HepG2 (cell line): ENCODE data around the gene TMEM198. TPM values are rescaled to one million over a fixed set of nuclear protein-coding genes. Genes with fewer than 3 reads are reported as not detected.

Source experiments
- CHD2 ChIP-seq: IDR thresholded peaks from 2 replicates; pipeline ENCODE4 v1.6.1; 2011; ENCODE audit warnings: low read depth, low read length, improper control_type of control experiment
- DR1 ChIP-seq: sonication (generic); formaldehyde crosslinking; IDR thresholded peaks from 2 replicates; pipeline ENCODE4 v1.8.0; 2021; ENCODE audit warnings: mild to moderate bottlenecking, missing genetic modification reagents, inconsistent platforms
- IKZF4 ChIP-seq: sonication (generic); formaldehyde crosslinking; IDR thresholded peaks from 2 replicates; pipeline ENCODE4 v1.5.1; 2020; ENCODE audit warnings: borderline replicate concordance, mild to moderate bottlenecking, low read depth, missing genetic modification reagents; ENCODE audit errors: not compliant biosample characterization
- MXI1 ChIP-seq: IDR thresholded peaks from 3 replicates; pipeline ENCODE4 v1.6.1; 2012; ENCODE audit warnings: low read depth, low read length, inconsistent platforms, borderline replicate concordance
- POLR2AphosphoS5 ChIP-seq: IDR thresholded peaks from 2 replicates; pipeline ENCODE4 v1.6.1; 2012; ENCODE audit warnings: low read depth, low read length
- RFX1 ChIP-seq: fragments of 450-650 bp; IDR thresholded peaks from 2 replicates; pipeline ENCODE4 v1.6.1; 2017
- polyA plus RNA-seq, 8 experiments: library from polyadenylated mRNA; depleted of rRNA in 3 of 8; stranded (reverse) in 7 of 8; unstranded in 1 of 8; fragments of >200 nt; fragmentation: Illumina TruSeq in 4 of 8; extraction: Trizol in 4 of 8; gene quantifications; 2 replicates each; pipeline versions ENCODE4 v1.2.1 to v1.2.3, GENCODE V29; 2011 to 2016; ENCODE audit warnings: low read depth in 4 of 8, missing spikeins in 1 of 8, mixed read lengths in 1 of 8; ENCODE audit not compliant: insufficient read depth in 1 of 8
- total RNA-seq, 5 experiments: library from RNA; depleted of rRNA; stranded (reverse); fragments of >200 nt; fragmentation: Illumina TruSeq; extraction: Trizol; gene quantifications; 2 replicates each; pipeline ENCODE4 v1.2.3, GENCODE V29; 2016; ENCODE audit warnings: low read depth in 1 of 5
- TF ChIP-seq, protein P1 (sequence below): sonication (generic); formaldehyde crosslinking; IDR thresholded peaks from 2 replicates; pipeline ENCODE4 v1.4.0; 2020; ENCODE audit warnings: missing genetic modification reagents, mild to moderate bottlenecking, borderline replicate concordance
- TF ChIP-seq, protein P2 (sequence below): sonication (generic); formaldehyde crosslinking; IDR thresholded peaks from 2 replicates; pipeline ENCODE4 v1.4.0; 2020; ENCODE audit warnings: missing genetic modification reagents
- TF ChIP-seq, protein P3 (sequence below): sonication (generic); formaldehyde crosslinking; IDR thresholded peaks from 2 replicates; pipeline ENCODE4 v1.5.1; 2020; ENCODE audit warnings: mild to moderate bottlenecking, missing genetic modification reagents, moderate library complexity
- TF ChIP-seq, protein P4 (sequence below): sonication (generic); formaldehyde crosslinking; IDR thresholded peaks from 2 replicates; pipeline ENCODE4 v1.5.0; 2020; ENCODE audit warnings: missing genetic modification reagents

The TMEM198 gene
- total and polyA plus RNA-seq, 2 of the 13 experiments (the other 11 are each of a cell fraction or from before 2014, with no cell fraction given), result 17.3 to 23.5 TPM

DNA sequence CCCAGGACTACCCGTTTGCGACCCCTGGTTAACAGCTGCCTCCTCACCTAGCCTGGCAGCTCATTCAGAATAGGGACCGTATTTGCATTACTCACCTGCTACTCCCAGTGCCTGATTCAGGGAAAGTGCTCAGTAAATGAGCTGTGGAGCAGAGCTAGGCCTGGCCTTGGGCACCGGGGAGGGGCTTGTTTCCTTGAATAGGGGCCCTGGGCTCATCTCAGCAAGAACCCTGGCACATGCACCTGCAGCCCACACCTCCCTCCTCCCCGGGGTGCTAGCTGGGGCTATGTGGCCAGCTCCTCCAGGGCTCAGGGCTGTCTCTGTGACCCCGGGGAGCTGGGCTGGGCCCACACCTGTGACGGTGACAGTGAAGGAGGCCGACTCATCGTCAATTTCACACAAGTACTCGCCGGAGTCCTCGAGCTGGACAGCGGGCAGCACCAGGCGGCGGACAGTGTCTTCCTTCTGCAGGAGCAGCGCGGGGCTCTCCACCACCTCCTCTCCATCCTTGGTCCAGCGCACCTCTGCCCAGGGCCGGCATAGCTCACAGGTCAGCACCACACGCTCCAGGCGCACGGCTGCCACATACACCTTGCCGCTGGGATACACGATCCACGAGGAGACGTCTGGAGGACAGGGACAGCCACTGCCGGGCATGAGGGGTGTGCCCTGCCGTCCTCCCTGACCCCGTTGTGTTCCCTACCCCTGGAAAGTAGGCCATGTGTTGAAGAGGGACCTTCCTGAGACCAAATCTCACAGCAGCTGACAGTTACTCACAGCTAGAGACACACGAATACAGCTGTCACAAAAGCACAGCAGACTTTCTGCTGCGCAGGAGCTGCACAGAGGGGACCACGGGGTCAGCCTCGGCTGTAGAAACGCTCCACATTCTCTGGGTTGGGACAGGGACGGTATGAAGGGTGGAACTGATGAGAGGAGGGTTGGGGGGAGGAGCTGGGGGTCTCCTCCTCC lies 18.5 kb downstream of the TMEM198 start (continued):
- TF ChIP-seq, protein P1, sequence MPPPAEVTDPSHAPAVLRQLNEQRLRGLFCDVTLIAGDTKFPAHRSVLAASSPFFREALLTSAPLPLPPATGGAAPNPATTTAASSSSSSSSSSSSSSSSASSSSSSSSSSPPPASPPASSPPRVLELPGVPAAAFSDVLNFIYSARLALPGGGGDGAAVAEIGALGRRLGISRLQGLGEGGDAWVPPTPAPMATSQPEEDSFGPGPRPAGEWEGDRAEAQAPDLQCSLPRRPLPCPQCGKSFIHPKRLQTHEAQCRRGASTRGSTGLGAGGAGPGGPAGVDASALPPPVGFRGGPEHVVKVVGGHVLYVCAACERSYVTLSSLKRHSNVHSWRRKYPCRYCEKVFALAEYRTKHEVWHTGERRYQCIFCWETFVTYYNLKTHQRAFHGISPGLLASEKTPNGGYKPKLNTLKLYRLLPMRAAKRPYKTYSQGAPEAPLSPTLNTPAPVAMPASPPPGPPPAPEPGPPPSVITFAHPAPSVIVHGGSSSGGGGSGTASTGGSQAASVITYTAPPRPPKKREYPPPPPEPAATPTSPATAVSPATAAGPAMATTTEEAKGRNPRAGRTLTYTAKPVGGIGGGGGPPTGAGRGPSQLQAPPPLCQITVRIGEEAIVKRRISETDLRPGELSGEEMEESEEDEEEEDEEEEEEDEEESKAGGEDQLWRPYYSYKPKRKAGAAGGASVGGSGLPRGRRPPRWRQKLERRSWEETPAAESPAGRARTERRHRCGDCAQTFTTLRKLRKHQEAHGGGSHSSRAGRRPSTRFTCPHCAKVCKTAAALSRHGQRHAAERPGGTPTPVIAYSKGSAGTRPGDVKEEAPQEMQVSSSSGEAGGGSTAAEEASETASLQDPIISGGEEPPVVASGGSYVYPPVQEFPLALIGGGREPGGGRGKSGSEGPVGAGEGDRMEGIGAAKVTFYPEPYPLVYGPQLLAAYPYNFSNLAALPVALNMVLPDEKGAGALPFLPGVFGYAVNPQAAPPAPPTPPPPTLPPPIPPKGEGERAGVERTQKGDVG (CRISPR knock-in tag), result 0 out of 2 replicates have a peak, but pooled peaks have one; percentile 3
- TF ChIP-seq RFX1 (no peak), MXI1 (0 out of 3 replicates have a peak, but pooled peaks have one; percentile 4), IKZF4 (CRISPR knock-in tag) (peak; percentile 34), POLR2AphosphoS5 (peak; percentile 62), DR1 (no peak), CHD2 (no peak)
- TF ChIP-seq, protein P2, sequence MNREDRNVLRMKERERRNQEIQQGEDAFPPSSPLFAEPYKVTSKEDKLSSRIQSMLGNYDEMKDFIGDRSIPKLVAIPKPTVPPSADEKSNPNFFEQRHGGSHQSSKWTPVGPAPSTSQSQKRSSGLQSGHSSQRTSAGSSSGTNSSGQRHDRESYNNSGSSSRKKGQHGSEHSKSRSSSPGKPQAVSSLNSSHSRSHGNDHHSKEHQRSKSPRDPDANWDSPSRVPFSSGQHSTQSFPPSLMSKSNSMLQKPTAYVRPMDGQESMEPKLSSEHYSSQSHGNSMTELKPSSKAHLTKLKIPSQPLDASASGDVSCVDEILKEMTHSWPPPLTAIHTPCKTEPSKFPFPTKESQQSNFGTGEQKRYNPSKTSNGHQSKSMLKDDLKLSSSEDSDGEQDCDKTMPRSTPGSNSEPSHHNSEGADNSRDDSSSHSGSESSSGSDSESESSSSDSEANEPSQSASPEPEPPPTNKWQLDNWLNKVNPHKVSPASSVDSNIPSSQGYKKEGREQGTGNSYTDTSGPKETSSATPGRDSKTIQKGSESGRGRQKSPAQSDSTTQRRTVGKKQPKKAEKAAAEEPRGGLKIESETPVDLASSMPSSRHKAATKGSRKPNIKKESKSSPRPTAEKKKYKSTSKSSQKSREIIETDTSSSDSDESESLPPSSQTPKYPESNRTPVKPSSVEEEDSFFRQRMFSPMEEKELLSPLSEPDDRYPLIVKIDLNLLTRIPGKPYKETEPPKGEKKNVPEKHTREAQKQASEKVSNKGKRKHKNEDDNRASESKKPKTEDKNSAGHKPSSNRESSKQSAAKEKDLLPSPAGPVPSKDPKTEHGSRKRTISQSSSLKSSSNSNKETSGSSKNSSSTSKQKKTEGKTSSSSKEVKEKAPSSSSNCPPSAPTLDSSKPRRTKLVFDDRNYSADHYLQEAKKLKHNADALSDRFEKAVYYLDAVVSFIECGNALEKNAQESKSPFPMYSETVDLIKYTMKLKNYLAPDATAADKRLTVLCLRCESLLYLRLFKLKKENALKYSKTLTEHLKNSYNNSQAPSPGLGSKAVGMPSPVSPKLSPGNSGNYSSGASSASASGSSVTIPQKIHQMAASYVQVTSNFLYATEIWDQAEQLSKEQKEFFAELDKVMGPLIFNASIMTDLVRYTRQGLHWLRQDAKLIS (CRISPR knock-in tag), result 0 out of 2 replicates have a peak, but pooled peaks have one; percentile 21
- TF ChIP-seq, protein P3, sequence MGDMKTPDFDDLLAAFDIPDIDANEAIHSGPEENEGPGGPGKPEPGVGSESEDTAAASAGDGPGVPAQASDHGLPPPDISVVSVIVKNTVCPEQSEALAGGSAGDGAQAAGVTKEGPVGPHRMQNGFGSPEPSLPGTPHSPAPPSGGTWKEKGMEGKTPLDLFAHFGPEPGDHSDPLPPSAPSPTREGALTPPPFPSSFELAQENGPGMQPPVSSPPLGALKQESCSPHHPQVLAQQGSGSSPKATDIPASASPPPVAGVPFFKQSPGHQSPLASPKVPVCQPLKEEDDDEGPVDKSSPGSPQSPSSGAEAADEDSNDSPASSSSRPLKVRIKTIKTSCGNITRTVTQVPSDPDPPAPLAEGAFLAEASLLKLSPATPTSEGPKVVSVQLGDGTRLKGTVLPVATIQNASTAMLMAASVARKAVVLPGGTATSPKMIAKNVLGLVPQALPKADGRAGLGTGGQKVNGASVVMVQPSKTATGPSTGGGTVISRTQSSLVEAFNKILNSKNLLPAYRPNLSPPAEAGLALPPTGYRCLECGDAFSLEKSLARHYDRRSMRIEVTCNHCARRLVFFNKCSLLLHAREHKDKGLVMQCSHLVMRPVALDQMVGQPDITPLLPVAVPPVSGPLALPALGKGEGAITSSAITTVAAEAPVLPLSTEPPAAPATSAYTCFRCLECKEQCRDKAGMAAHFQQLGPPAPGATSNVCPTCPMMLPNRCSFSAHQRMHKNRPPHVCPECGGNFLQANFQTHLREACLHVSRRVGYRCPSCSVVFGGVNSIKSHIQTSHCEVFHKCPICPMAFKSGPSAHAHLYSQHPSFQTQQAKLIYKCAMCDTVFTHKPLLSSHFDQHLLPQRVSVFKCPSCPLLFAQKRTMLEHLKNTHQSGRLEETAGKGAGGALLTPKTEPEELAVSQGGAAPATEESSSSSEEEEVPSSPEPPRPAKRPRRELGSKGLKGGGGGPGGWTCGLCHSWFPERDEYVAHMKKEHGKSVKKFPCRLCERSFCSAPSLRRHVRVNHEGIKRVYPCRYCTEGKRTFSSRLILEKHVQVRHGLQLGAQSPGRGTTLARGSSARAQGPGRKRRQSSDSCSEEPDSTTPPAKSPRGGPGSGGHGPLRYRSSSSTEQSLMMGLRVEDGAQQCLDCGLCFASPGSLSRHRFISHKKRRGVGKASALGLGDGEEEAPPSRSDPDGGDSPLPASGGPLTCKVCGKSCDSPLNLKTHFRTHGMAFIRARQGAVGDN (CRISPR knock-in tag), result peak; percentile 42
- TF ChIP-seq, protein P4, sequence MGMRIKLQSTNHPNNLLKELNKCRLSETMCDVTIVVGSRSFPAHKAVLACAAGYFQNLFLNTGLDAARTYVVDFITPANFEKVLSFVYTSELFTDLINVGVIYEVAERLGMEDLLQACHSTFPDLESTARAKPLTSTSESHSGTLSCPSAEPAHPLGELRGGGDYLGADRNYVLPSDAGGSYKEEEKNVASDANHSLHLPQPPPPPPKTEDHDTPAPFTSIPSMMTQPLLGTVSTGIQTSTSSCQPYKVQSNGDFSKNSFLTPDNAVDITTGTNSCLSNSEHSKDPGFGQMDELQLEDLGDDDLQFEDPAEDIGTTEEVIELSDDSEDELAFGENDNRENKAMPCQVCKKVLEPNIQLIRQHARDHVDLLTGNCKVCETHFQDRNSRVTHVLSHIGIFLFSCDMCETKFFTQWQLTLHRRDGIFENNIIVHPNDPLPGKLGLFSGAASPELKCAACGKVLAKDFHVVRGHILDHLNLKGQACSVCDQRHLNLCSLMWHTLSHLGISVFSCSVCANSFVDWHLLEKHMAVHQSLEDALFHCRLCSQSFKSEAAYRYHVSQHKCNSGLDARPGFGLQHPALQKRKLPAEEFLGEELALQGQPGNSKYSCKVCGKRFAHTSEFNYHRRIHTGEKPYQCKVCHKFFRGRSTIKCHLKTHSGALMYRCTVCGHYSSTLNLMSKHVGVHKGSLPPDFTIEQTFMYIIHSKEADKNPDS (CRISPR knock-in tag), result 0 out of 2 replicates have a peak, but pooled peaks have one; percentile 12
